ENCODE measurements around the gene MRPL18. TPM values are rescaled to one million over a fixed set of nuclear protein-coding genes. Genes with fewer than 3 reads are reported as not detected.
A peak's percentile ranks its signal among the peaks of the same experiment; 100 is the strongest.
"Not testable (repeated sequence)": the region's sequence is repeated elsewhere in the genome, so short reads cannot be mapped to it uniquely, and the experiment has no call there.

Gene MRPL18
- total RNA-seq, 2 experiments from 2014 or later = 84.6 to 89.9 TPM

GRCh38 chr6:159805440-159806020 is 15.3 kb downstream of the MRPL18 start:
- CTCF ChIA-PET = no interaction called here
- intact Hi-C loops (cut with micrococcal nuclease) = no loop called here
- Mint-ChIP-seq H3K9me3 (no peaks in the 10 kb centered on the region), H3K4me1 (ENCODE audit: low read depth) (no peaks in the 10 kb centered on the region), H3K4me3 (no peak overlapping the region), H3K36me3 (peaks cover 4% of the 10 kb centered on the region), H3K27me3 (no peaks in the 10 kb centered on the region), H3K27ac (no peak overlapping the region)
- DNase-seq = no peak
- POLR2A ChIA-PET = no interaction called here

- H3K4me1 Mint-ChIP-seq (ENCODE audit: low read depth) = no peaks in the 10 kb centered on the region
- ChIA-PET POLR2A (no interaction called here), CTCF (no interaction called here)
- no peaks in the 10 kb centered on the region for H3K27me3 Mint-ChIP-seq
- DNase-seq = no peak
- H3K36me3 Mint-ChIP-seq = peaks cover 2% of the 10 kb centered on the region
- intact Hi-C loops (cut with micrococcal nuclease) = no loop called here
- H3K27ac Mint-ChIP-seq = no peak overlapping the region
- no peaks in the 10 kb centered on the region for H3K9me3 Mint-ChIP-seq
- H3K4me3 Mint-ChIP-seq = no peak overlapping the region
These were observed 15.8 kb downstream of the MRPL18 start for GRCh38 chr6:159806021-159806458.

DNA sequence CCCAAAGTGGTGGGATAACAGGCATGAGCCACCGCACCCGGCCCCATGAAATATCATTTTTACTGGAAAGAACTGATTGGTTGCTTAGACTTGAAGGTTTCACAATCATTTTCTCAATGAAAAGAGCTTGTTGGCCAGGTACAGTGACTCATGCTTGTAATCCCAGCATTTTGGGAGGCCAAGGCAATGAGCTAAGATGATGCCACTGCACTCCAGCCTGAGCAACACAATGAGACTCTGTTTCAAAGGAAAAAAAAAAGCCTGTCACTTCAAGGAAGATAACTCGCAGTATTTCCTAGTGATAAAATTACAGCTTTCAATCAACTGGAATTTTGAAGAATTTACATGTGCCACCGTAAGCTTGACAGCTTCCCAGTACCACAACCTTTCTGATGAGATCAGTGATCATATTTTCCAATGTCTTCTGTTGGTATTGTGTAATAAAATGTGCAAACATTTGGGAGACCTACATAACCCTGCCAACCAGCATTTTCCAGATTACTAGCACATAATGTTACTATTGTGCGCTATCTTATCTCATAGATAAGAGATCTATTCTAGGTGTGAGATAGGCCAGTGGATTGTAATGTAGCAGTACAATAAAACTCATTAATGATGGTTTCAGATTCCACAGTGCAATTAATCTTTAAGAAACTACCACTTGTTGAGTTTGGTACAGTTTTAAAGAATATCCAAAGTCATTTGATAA is 17.0 kb downstream of the MRPL18 start:
- Mint-ChIP-seq H3K27me3 (no peaks in the 10 kb centered on the region), H3K4me1 (ENCODE audit: low read depth) (no peaks in the 10 kb centered on the region), H3K27ac (no peak overlapping the region), H3K36me3 (peaks cover 2% of the 10 kb centered on the region), H3K9me3 (no peaks in the 10 kb centered on the region), H3K4me3 (no peak overlapping the region)
- CTCF ChIA-PET = no interaction called here
- no peak for DNase-seq
- intact Hi-C loops (cut with micrococcal nuclease) = no loop called here
- POLR2A ChIA-PET = no interaction called here

DNA sequence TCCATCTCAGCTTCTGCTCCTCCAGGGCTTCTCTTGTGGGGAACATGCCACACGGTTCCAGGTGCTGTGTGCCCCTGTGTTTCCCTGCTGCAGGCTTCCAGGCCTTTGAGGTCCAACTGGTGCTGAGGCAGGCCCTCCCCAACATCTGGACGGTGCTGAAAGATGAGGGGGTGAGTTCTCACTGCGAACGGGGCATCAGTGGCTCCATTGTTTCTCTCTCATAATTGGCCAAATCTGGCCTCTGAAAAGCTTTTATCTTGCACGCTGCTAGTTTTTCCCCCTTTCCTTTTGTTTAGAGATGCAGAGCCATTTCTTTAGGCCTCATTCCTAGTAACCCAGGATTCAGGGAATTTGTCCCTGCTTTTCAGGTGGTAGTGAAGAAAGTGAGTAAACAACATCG is 18.4 kb downstream of the MRPL18 start:
- H3K4me1 Mint-ChIP-seq (ENCODE audit: low read depth) = no peaks in the 10 kb centered on the region
- intact Hi-C loops (cut with micrococcal nuclease) = no loop called here
- H3K36me3 Mint-ChIP-seq = peaks cover 2% of the 10 kb centered on the region
- POLR2A ChIA-PET = no interaction called here
- H3K9me3 Mint-ChIP-seq = no peaks in the 10 kb centered on the region
- H3K27me3 Mint-ChIP-seq = no peaks in the 10 kb centered on the region
- CTCF ChIA-PET = no interaction called here
- no peak overlapping the region for H3K4me3 Mint-ChIP-seq
- H3K27ac Mint-ChIP-seq = no peak overlapping the region
- no peak for DNase-seq

GRCh38 chr6:159809149-159809548 is 18.9 kb downstream of the MRPL18 start:
- Mint-ChIP-seq H3K27me3 (no peaks in the 10 kb centered on the region), H3K27ac (no peak overlapping the region), H3K4me1 (ENCODE audit: low read depth) (no peaks in the 10 kb centered on the region), H3K9me3 (no peaks in the 10 kb centered on the region), H3K36me3 (peaks cover 2% of the 10 kb centered on the region), H3K4me3 (no peak overlapping the region)
- no peak for DNase-seq
- ChIA-PET CTCF (no interaction called here), POLR2A (no interaction called here)
- intact Hi-C loops (cut with micrococcal nuclease) = no loop called here

- Mint-ChIP-seq H3K4me3 (no peak overlapping the region), H3K27me3 (no peaks in the 10 kb centered on the region), H3K9me3 (no peaks in the 10 kb centered on the region), H3K27ac (no peak overlapping the region), H3K36me3 (peaks cover 2% of the 10 kb centered on the region), H3K4me1 (ENCODE audit: low read depth) (no peaks in the 10 kb centered on the region)
- CTCF ChIA-PET = no interaction called here
- POLR2A ChIA-PET = no interaction called here
- DNase-seq = no peak
- intact Hi-C loops (cut with micrococcal nuclease) = no loop called here
These were observed 23.5 kb downstream of the MRPL18 start for GRCh38 chr6:159813781-159814180.

- Mint-ChIP-seq H3K27ac (no peak overlapping the region), H3K9me3 (no peaks in the 10 kb centered on the region), H3K4me1 (ENCODE audit: low read depth) (peaks cover 11% of the 10 kb centered on the region), H3K36me3 (no peaks in the 10 kb centered on the region), H3K4me3 (no peak overlapping the region), H3K27me3 (no peaks in the 10 kb centered on the region)
- DNase-seq = no peak
- ChIA-PET POLR2A (no interaction called here), CTCF (no interaction called here)
- intact Hi-C loops (cut with micrococcal nuclease) = no loop called here
These were observed 25.1 kb downstream of the MRPL18 start for GRCh38 chr6:159815410-159815809.

GRCh38 chr6:159816775-159817174 is 26.5 kb downstream of the MRPL18 start:
- H3K27me3 Mint-ChIP-seq; CTCF ChIA-PET; POLR2A ChIA-PET; H3K27ac Mint-ChIP-seq; H3K4me3 Mint-ChIP-seq; H3K36me3 Mint-ChIP-seq; intact Hi-C loops (cut with micrococcal nuclease); DNase-seq; H3K9me3 Mint-ChIP-seq: not testable (repeated sequence)
- H3K4me1 Mint-ChIP-seq (ENCODE audit: low read depth) = peaks cover 13% of the 10 kb centered on the region

DNA sequence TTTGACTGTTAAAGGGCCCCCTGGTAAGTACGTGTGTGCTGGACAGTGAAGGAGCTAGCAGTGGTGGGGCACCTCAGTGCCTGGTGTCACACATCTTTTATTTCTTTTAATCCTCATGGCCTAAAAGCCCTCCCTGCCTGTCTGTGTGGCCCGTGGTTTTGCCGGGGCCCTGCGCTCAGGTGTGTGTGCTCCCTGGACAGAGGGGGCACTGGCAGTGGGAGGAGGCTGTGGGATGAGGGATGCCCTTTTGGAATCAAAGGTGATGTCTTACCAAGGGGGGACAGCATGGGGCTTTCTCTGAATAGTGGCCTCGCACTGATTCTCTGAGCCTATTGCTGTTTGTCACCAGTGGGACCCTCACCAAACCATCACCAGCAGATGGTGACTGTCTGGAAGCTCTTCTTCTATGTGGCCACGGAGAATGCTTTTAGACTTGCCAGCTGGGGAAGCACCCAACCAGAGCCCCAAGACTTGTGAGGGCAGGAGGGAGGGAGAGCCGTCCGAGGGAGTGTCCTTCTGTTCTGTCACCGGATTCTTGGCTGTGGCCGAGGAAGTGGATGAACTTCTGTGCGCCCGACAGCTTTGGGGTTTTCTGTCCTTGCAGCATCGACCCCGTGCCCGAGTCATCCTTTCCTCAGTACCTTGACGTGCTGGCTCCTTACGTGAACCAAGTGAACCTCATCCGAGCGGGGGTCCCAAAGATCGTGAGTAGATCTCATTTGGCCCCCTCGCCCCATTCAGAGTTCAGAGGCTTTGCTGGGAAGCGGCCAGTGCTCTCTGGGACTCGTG is 27.9 kb downstream of the MRPL18 start:
- no peak for DNase-seq
- Mint-ChIP-seq H3K4me3 (no peak overlapping the region), H3K36me3 (no peaks in the 10 kb centered on the region), H3K9me3 (no peaks in the 10 kb centered on the region), H3K4me1 (ENCODE audit: low read depth) (peaks cover 13% of the 10 kb centered on the region), H3K27me3 (no peaks in the 10 kb centered on the region), H3K27ac (no peak overlapping the region)
- intact Hi-C loops (cut with micrococcal nuclease) = no loop called here
- CTCF ChIA-PET = no interaction called here
- POLR2A ChIA-PET = no interaction called here

- DNase-seq = no peak
- Mint-ChIP-seq H3K27me3 (no peaks in the 10 kb centered on the region), H3K27ac (no peak overlapping the region), H3K36me3 (no peaks in the 10 kb centered on the region), H3K9me3 (no peaks in the 10 kb centered on the region), H3K4me3 (no peak overlapping the region), H3K4me1 (ENCODE audit: low read depth) (peaks cover 13% of the 10 kb centered on the region)
- intact Hi-C loops (cut with micrococcal nuclease) = no loop called here
- ChIA-PET POLR2A (no interaction called here), CTCF (no interaction called here)
These were observed 28.8 kb downstream of the MRPL18 start for GRCh38 chr6:159819098-159819497.

DNA sequence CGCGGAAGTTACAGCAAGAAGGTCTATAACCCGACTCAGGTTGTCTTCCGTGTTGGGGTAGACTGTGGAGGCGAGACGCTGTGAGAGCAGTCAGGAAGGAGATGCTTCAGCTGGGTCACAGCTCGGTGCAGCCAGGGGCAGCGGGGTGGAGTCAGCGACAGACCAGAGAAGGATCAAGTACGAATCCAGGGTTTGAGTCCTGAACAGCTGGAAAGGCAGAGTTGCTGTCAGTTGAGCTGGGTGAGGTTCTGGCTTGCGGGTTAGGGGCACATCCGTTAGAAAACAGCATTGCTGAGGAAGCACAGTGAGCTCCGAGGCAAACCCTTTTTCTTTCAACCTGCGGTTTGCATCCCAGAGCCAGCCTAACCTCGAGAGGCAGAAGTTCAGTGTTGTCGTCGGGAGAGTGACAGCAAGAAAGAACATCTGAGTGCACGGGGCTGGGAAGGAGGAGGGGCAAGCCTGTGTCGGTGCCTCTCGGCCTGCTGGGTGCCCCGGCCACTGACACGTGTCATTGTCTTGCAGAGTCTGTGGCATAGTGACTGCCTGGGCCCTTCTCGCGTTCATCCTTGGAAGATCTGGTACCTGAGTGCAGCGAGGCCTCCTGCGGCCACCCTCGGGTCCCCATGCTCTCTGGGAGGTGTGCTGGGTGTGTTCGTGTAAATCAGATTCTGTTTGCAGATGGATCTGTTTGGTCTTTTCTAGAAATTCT is 29.8 kb downstream of the MRPL18 start:
- intact Hi-C loops (cut with micrococcal nuclease) = no loop called here
- Mint-ChIP-seq H3K4me1 (ENCODE audit: low read depth) (peaks cover 13% of the 10 kb centered on the region), H3K36me3 (no peaks in the 10 kb centered on the region), H3K9me3 (no peaks in the 10 kb centered on the region), H3K27me3 (no peaks in the 10 kb centered on the region), H3K4me3 (peak overlapping the region; percentile 50), H3K27ac (peak overlapping the region; percentile 24)
- ChIA-PET POLR2A (no interaction called here), CTCF (no interaction called here)
- peak; percentile 54 for DNase-seq

DNA sequence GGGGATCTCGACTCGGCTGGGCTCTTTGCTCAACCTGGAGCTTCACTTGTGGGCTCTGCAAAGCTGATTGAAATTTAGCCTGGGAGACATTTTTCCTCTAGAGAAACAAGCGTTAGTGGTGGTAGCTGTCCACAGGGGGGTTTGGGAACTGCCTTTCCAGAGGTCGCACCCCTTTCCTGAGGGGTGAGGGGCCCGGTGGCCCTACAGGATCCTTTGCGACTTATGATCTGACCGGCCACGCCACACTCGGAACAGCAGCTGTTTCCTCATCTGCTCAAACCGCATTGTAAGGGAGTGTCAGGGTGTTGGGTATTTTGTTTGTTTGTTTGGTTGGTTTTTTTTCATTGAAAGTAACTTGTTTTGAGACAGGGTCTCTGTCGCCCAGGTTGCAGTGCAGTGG is 30.9 kb downstream of the MRPL18 start:
- no peaks in the 10 kb centered on the region for H3K9me3 Mint-ChIP-seq
- ChIA-PET POLR2A (no interaction called here), CTCF (no interaction called here)
- no peaks in the 10 kb centered on the region for H3K27me3 Mint-ChIP-seq
- no peak overlapping the region for H3K4me3 Mint-ChIP-seq
- H3K27ac Mint-ChIP-seq = no peak overlapping the region
- intact Hi-C loops (cut with micrococcal nuclease) = no loop called here
- H3K36me3 Mint-ChIP-seq = no peaks in the 10 kb centered on the region
- peaks cover 13% of the 10 kb centered on the region for H3K4me1 Mint-ChIP-seq (ENCODE audit: low read depth)
- no peak for DNase-seq
